Neural cell (in vitro differentiated cells): ENCODE data around the gene SH3RF1.

Source experiments
- EP300 ChIP-seq: fragments of 450-650 bp; conservative IDR thresholded peaks from 2 replicates; pipeline ENCODE4 v1.6.1; 2014; ENCODE audit warnings: antibody characterized with exemption, mild to moderate bottlenecking, moderate library complexity; ENCODE audit not compliant: poor library complexity, severe bottlenecking
- EZH2 ChIP-seq: fragments of 200-600, 300-800 bp; shearing (Covaris generic), sonication (generic); IDR thresholded peaks from 2 replicates; pipeline ENCODE4 v1.6.1; 2014; ENCODE audit warnings: antibody characterized with exemption, low read length, borderline replicate concordance, mild to moderate bottlenecking; ENCODE audit not compliant: insufficient read depth, poor library complexity, severe bottlenecking

DNA sequence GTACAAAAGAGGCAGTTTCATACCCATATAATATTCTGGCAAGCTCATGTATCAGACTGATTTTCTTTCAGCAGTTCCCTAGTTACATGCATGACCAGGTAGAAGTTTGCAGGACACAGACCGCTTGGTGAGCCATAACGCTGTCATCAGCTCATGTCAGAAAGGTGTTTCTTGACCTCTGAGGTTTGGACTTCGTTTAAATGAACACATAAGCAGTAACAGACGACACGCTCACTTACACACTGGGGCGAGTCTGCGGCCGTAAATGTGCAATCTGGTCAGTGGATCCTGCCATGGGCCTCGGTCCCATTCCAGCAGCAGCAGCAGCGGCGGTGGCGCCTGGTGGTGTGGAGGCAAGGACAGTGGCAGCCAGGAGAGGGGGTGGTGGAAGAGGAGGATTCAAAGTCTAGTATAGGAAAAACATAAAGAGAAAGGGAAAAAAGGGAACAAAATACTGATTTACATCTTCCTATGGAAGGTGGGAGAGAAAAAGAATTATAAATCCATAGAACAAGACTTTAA is 148.8 kb downstream of the SH3RF1 start:
- TF ChIP-seq EZH2: no peak
- TF ChIP-seq EP300: no peak
